GM18867 (cell line): ENCODE results near the gene PCARE.

Source experiments
- ATAC-seq: cut with Tn5 transposase; IDR thresholded peaks from one replicate; pipeline ENCODE4 v1.9.1; 2021; ENCODE audit warnings: mild to moderate bottlenecking, moderate library complexity; ENCODE audit not compliant: unreplicated experiment

Gene PCARE

DNA sequence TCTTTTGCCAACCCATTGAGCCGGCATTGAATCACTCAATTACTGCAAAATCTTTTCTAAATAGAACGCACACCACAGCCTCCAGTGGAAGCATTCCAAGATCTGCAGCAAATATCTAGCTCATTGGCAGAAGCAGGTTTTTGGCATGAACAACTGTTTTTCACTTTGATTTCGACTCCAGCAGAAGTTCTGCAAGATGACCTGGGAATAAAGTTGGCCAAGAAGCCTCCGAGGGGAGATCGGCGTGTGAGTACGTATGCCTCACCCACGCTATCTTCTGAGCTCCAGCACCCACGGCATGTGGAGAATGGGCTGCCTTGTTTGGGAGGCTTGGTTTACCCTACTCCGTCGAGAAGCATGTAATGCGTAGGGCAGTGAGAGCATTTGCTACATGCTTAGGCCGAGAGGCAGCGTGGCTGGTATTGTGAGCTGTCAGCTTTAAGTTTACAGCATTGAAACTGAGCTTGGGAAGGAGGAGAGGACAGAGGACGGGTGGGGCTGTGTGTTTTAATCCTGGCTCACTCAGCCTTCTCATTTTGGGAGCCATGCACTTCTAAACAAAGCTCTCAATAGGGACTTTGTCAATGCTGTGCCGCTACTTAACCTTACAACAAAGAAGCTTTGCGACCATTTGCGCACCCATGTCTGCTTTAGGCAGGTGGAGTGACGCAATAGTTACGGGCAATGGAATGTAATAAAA lies 10.5 kb downstream of the PCARE start:
- ATAC-seq = no peak

GRCh38 chr2:29063056-29063455 lies 11.3 kb downstream of the PCARE start:
- no peak for ATAC-seq

- no peak for ATAC-seq
These were observed 12.0 kb downstream of the PCARE start for GRCh38 chr2:29062371-29062770.

DNA sequence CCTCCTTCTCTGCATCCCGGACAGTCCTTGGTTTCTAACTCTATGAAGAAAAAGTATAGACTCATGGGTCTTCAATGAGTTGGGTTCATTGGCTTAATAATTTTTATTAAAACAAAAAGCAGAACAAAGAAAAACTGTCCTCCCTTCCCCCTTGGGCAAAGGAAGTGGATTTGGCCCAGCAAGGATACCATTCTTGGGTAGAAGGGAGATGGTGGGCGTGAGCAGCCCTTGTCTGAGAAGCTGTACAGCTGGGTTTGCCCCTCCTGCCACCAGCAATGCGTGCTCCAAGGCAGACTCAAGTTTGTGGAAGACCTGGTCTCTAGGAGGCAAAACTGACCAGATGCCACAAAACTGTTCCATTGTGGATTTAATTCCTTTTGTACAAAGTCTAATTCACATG lies 12.7 kb downstream of the PCARE start:
- ATAC-seq = no peak

GRCh38 chr2:29061176-29061575 lies 13.1 kb downstream of the PCARE start:
- no peak for ATAC-seq

GRCh38 chr2:29060441-29060840 lies 13.9 kb downstream of the PCARE start:
- ATAC-seq = no peak

DNA sequence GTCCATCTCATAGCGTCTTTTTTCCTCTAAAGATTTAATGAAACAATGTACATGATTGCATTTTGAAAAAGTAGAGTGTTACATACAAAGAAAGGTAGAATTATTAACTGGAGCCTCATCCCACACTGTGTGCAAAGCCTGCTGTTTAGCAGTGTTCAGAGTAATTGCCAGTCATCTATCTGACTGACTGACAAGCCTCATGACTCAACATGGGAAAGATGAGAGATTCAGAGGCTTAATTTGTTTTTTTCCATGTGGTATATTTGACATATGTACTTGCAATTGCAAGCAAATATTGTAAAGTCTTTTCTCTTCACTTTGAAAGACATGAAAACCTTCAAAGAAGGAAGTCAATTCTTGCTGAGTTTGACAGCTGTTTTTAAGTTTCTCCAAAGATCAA lies 14.7 kb downstream of the PCARE start:
- ATAC-seq = no peak

- no peak for ATAC-seq
These were observed 17.3 kb downstream of the PCARE start for GRCh38 chr2:29057006-29057405.

- no peak for ATAC-seq
These were observed 17.9 kb downstream of the PCARE start for GRCh38 chr2:29056452-29056851.

DNA sequence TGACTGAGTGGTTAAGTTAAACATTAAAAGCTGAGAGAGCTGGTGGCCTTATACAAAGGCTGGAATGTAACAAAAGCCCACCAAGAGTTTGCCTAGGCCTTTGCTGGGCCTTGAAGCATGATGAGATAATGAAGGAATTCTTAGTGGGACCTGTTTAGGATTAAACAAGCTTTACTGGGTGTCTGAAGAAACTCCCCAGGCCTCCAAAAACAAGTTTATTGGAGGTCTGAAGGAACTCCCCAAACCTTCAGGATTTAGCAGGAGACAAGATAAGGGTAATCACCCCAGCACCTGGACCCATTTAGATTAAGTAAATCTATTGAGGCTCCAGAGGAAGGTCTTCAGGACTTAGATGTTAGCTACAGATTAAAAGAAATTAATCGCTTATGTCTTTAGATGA lies 18.7 kb downstream of the PCARE start:
- no peak for ATAC-seq

GRCh38 chr2:29054430-29054829 lies 19.9 kb downstream of the PCARE start:
- no peak for ATAC-seq

GRCh38 chr2:29053670-29054400 lies 20.5 kb downstream of the PCARE start:
- ATAC-seq = no peak

GRCh38 chr2:29053223-29053622 lies 21.1 kb downstream of the PCARE start:
- no peak for ATAC-seq

- no peak for ATAC-seq
These were observed 21.5 kb downstream of the PCARE start for GRCh38 chr2:29052807-29053206.

DNA sequence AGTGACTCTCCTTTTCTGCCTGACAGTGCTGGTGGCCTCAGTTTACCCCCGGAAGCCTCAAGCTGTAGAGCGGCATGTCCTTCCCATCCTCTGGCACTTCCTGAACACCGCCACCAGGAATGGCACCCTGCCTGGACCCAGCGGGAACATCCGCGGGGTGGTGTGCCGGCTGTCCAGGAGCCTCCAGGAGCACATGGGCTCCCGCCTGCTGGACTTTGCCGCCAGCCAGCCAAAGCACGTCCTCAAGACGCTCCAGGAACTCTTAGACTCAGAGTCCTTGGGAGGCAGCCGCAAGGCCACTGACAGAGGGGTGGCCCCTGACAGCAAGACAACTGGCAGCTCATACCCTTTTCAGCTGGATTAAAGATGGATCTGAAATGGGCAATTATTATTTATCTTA lies 22.6 kb downstream of the PCARE start:
- ATAC-seq = no peak

GRCh38 chr2:29050591-29050990 lies 23.7 kb downstream of the PCARE start:
- no peak for ATAC-seq

- ATAC-seq = no peak
These were observed 27.1 kb downstream of the PCARE start for GRCh38 chr2:29047083-29047845.

DNA sequence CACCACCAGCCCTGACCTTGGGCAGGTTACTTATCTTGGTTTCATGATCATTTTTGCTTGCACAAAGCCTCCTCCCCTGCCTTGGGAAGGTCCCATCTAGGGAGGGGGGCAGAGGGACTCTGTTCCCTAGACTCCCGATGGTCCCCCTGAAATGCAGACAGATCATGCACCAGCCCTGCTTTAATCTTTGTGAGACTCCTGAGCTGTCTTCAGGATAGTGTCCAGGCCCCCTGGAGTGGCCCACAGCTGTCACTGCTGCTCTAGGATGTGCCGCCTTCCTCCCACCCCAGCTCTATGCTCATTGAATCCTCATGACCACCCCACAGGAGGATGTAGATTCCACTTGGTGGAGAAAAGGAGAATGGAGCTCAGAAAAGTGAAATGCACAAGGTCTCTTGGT lies 28.0 kb downstream of the PCARE start:
- no peak for ATAC-seq

DNA sequence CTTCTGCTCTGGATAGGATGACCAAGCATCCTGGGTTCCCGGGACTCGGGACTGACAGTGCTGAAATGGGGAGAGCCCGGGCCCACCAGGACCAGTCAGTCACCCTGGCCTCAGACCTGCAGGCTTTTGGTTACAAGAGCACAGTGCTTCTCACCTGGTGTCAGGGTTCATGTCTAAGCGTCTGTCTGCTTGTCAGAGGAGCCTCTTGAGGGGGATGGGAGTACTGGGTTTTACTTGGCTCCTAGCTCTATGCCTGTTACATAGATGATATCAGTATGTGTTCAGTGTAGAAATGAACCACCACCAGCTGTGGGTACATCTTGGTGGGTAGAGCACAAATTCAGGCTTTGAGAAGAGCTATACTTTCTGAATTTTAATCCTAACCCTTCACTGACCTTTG lies 29.9 kb downstream of the PCARE start:
- ATAC-seq = no peak

GRCh38 chr2:29042561-29043075 lies 31.7 kb downstream of the PCARE start:
- ATAC-seq = no peak

- no peak for ATAC-seq
These were observed 33.1 kb downstream of the PCARE start for GRCh38 chr2:29041161-29041660.
